GM12892 (cell line): ENCODE data around the gene DENND6B.

Source experiments
- DNase-seq: peaks from one replicate; pipeline ENCODE4 v3.0.0; 2011; ENCODE audit not compliant: insufficient read length
- FAIRE-seq: peaks from 2 replicates; lab custom pipeline; 2011; peaks lifted over from hg19 to GRCh38; lab: Jason Lieb, UNC
- POLR2A ChIP-seq: IDR thresholded peaks from 2 replicates; pipeline ENCODE4 v1.6.1; 2011; ENCODE audit warnings: low read depth, low read length, control low read depth
- POLR2AphosphoS5 ChIP-seq: IDR thresholded peaks from 2 replicates; pipeline ENCODE4 v1.6.1; 2011; ENCODE audit warnings: low read depth, low read length, control low read depth
- TAF1 ChIP-seq: IDR thresholded peaks from 2 replicates; pipeline ENCODE4 v1.6.1; 2011; ENCODE audit warnings: low read depth, mild to moderate bottlenecking, control low read depth, low read length, borderline replicate concordance

The DENND6B gene

GRCh38 chr22:50318698-50319411 is 8.0 kb downstream of the DENND6B start:
- TF ChIP-seq TAF1 (no peak), POLR2A (no peak), POLR2AphosphoS5 (no peak)
- peak; percentile 57 for FAIRE-seq
- peak; percentile 31 for DNase-seq

DNA sequence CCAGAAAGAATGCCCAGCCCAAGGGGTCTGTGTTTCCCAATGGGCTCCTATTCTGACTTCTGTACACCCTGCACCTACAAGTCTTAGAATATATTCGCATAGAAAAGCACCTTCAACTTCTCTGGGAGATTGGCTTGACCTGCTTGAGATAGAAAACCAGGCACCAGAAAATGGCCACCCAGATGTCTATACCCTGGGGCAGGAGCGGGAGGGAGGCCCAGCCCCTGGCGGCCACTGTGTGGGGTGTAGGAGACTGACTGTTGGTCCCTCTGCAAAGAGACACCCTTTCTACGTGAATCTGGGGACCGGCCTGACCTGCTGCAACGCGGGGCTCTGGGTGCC is 8.5 kb downstream of the DENND6B start:
- peak; percentile 20 for DNase-seq
- no peak for TF ChIP-seq POLR2AphosphoS5
- no peak for FAIRE-seq

DNA sequence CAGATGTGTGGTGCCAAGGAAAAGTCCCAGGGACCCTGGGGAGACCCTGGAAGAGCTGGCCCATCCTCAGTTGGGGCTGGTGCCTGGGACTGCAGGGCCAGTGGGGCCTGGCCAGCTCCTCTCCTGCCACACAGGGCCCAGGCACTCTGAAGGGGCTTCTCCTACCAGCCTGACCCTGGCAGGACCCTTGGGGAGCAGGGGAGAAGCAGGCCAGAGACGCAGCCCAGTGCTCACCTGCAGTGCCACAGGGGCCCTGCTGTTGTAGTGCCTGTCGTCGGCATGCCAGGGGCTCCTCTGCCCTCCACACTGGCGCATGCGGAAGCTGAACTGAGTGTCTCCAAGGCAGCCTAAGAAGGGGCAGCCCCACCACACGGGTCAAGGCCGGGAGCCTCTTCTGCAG is 9.1 kb downstream of the DENND6B start:
- no peak for FAIRE-seq
- no peak for TF ChIP-seq TAF1
- no peak for TF ChIP-seq POLR2AphosphoS5
- TF ChIP-seq POLR2A = no peak
- peak; percentile 19 for DNase-seq

GRCh38 chr22:50317178-50317577 is 9.6 kb downstream of the DENND6B start:
- TF ChIP-seq POLR2AphosphoS5 = no peak
- no peak for TF ChIP-seq POLR2A
- no peak for TF ChIP-seq TAF1
- peak; percentile 21 for DNase-seq
- FAIRE-seq = no peak

DNA sequence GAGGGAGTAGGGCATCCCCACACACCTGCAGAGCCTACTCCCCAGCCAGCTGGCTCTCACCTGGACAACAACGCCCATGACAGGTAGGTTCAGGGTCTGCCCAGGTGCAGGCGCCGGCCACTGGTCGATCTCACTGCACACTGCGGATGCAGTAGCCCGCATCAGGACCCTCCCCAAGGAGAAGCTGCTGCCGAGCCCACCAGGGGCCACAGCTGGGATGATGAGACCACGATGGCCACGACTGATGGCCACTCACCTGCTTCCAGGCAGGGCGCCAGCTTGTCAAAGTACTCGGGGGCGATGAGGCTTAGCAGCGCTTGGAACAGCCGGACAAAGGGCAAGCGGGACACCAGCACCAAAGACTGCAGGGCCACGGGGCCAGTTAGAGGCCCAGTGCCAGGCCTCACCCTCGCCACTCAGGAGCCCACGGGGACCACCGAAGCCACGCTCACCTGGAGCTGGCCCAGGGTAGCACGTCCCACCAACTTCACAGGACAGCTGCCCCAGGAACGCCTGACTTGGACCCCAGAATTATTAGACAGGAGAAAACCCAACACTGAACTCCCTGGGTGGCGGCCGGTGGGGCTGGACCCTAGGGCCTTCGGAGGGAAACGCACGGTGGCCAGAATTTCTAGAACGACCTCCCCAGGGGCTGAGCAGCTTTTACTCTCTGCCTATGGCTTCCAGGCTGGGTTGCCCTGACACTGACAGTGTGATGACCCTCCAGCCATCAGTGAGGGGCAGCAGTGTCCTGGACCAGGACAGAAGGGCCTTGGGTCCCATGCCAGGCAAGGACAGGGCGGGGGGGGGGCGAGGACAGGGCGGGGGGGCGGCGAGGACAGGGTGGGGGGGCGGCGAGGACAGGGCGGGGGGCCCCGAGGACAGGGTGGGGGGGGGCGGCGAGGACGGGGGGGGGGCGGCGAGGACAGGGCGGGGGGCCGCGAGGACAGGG is 10.4 kb downstream of the DENND6B start:
- DNase-seq (no peak), FAIRE-seq (no peak)
- TF ChIP-seq TAF1 = no peak

DNA sequence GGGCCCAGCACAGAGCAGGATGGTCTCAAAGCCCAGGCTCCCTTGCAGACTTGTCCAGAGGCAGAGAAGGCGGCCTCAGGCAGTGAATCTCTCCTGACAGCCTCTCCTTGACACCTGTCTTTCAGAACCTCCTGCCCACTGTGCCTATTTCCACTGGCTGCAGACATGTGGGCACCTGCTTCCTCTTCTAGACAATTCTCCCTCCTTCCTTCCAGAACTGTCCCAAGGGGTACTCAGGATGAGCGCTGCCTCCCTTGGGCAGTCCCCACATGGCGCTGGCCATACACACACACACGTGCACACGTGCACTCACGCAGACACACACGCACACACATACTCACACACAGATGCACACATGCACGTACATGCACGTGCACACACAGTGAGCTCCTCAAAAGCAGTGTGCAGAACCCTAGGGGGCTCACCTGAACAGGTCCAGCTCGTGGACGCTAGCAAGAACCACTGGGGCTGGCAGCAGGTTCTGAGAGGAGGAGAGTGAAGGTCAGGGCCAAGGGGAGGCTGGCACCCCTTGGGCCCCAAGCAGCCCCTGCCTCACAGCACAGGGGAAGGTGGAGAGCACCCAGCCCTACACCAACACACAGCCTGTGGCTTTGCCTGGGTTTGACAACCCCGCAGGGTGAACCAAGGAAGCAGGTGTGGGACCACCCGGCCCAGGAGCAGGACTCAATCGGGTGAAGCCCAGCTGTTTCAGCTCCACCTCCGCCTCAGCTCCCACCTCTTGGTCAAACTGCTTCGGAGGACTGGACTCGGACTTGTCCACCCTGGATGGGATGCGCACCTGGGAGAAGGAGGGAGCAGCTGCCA is 11.3 kb downstream of the DENND6B start:
- DNase-seq = peak; percentile 14
- TF ChIP-seq POLR2A = no peak
- no peak for TF ChIP-seq TAF1
- TF ChIP-seq POLR2AphosphoS5 = no peak
- peak; percentile 92 for FAIRE-seq

DNA sequence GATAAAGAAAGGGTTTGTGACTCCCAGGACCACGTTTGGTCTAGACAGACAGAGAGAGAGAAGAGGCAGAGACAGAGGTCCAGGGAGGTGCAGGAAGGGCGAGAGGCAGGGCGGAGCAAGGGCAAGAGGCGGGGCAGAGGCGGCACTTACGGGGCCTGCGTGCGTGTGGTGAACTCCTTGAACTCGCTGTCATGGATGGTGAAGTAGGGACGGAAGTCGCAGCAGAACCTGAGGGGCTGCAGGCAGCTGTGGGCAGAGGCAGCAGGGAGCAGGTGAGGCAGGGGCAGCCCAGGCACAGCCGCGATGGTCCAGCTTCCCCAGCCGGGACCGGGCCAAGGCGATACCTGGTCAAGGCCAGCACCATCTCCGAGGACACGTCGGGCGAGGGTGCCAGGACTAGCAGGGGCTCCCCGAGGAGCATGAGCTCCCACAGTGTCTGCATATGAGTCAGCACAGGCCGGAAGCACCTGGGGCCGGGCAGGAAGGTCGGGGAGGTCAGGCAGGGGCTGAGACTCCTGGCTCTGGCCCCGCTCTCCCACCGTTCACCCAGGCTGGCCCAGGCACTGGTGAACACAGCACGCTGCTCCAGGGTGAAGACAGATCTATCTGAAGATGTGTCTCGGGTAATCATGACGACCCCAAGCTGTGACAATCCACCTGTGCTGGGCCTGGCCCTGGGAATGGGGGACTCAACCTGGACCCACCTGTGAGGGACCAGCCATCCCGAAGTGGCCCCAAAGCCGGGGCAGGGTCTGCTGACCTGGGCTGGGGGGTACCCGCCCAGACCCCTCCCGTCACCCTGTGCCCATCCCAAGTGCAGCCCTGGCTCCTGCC is 12.1 kb downstream of the DENND6B start:
- FAIRE-seq = peak; percentile 100
- peak; percentile 90 for DNase-seq
- no peak; the same call in none of the 2 replicates for TF ChIP-seq TAF1
- TF ChIP-seq POLR2A = peak; percentile 68; the same call in 1 of the 2 replicates
- TF ChIP-seq POLR2AphosphoS5 = peak; percentile 81

DNA sequence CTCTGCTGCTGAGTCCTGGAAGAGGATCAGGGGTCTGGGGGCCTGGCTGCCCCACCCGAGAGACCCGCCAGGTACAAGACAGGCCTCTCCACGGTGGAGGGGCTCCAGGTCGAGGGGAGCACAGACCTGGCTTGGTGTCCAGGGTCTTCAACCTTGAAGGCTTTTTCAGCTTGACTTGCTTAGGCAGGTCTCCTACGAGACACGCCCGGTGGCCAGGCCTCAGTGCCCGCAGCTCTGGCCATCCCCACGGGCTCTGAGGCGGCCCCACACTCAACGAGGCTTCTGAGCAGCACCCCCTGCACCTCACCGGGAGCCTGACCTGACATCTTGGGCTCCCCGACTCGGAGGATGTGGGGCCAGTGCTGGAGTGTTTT is 12.7 kb downstream of the DENND6B start:
- TF ChIP-seq POLR2AphosphoS5 (no peak), TAF1 (no peak), POLR2A (no peak)
- FAIRE-seq (no peak), DNase-seq (peak; percentile 9)

DNA sequence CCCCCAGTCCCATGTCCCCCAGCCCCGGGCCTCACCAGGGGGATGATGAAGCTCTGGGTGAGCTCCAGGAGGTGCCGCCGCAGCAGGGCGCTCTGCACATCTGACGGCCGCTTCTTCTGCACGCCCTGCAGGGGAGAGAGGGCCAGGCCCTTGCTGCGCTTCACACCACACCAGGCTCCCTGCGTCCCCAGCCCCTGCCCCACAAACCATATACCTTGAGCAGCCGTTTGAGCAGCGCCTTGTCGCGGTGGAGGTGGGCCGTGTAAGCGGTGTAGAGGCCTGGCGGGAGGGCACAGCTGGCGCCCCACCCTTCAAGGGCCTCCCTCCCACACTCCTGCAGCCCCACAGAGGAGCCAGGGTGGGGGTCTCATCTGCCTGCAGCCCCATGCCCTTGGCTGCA is 13.2 kb downstream of the DENND6B start:
- FAIRE-seq (peak; percentile 58), DNase-seq (no peak)
- TF ChIP-seq POLR2A = no peak
- TF ChIP-seq POLR2AphosphoS5 = no peak
- no peak for TF ChIP-seq TAF1

GRCh38 chr22:50313021-50313420 is 13.8 kb downstream of the DENND6B start:
- FAIRE-seq = no peak
- TF ChIP-seq TAF1 (no peak), POLR2AphosphoS5 (no peak), POLR2A (no peak)
- DNase-seq = no peak
